ENCODE measurements around the gene CRY2.
"Not testable (repeated sequence)": the region's sequence is repeated elsewhere in the genome, so short reads cannot be mapped to it uniquely, and the experiment has no call there.

Gene CRY2

GRCh38 chr11:45811571-45812290 is 35.5 kb upstream of the CRY2 start:
- no peak for DNase-seq

- no peak for DNase-seq
Measured at GRCh38 chr11:45812581-45813548, 34.4 kb upstream of the CRY2 start.

GRCh38 chr11:45815747-45816146 is 31.5 kb upstream of the CRY2 start:
- no peak for DNase-seq

- no peak for DNase-seq
Measured at GRCh38 chr11:45816614-45817013, 30.7 kb upstream of the CRY2 start.

GRCh38 chr11:45817191-45817590 is 30.1 kb upstream of the CRY2 start:
- no peak for DNase-seq

GRCh38 chr11:45818961-45819605 is 28.2 kb upstream of the CRY2 start:
- no peak for DNase-seq

- no peak for DNase-seq
Measured at GRCh38 chr11:45820211-45820857, 26.9 kb upstream of the CRY2 start.

GRCh38 chr11:45826492-45826891 is 20.8 kb upstream of the CRY2 start:
- DNase-seq = not testable (repeated sequence)

GRCh38 chr11:45827123-45827522 is 20.2 kb upstream of the CRY2 start:
- no peak for DNase-seq

GRCh38 chr11:45828996-45829395 is 18.3 kb upstream of the CRY2 start:
- DNase-seq = no peak

GRCh38 chr11:45830596-45830995 is 16.7 kb upstream of the CRY2 start:
- DNase-seq = no peak

GRCh38 chr11:45832811-45833441 is 14.3 kb upstream of the CRY2 start:
- no peak for DNase-seq

- DNase-seq = no peak
Measured at GRCh38 chr11:45833761-45834160, 13.5 kb upstream of the CRY2 start.

GRCh38 chr11:45834298-45834756 is 12.9 kb upstream of the CRY2 start:
- DNase-seq = peak; percentile 11

GRCh38 chr11:45839204-45839603 is 8.1 kb upstream of the CRY2 start:
- DNase-seq = no peak

- not testable (repeated sequence) for DNase-seq
Measured at GRCh38 chr11:45840251-45840650, 7.0 kb upstream of the CRY2 start.

GRCh38 chr11:45843158-45843924 is 3.9 kb upstream of the CRY2 start:
- peak; percentile 95 for DNase-seq

- DNase-seq = no peak
Measured at GRCh38 chr11:45844822-45845578, 2.3 kb upstream of the CRY2 start.

GRCh38 chr11:45846174-45846675 is 1.1 kb upstream of the CRY2 start:
- DNase-seq = no peak

- DNase-seq = peak; percentile 44
Measured at GRCh38 chr11:45847911-45848316, 639 bp downstream of the CRY2 start.

All from CD4-positive, alpha-beta T cell treated with Interleukin-4 for 4 hours (primary cell).